Astrocyte of the spinal cord (primary cell): ENCODE data around the gene S100A7A.
"Not testable (repeated sequence)": the region's sequence is repeated elsewhere in the genome, so short reads cannot be mapped to it uniquely, and the experiment has no call there.

Experiments
- DNase-seq: peaks from one replicate; pipeline ENCODE4 v3.0.0; 2011; ENCODE audit warnings: low read depth, low spot score
- H3K4me3 ChIP-seq: 2 replicates; pipeline ENCODE4 v1.5.1; 2011; ENCODE audit warnings: low read depth, mild to moderate bottlenecking, low read length, moderate library complexity
- in situ Hi-C: cut with HindIII; loops from 2 replicates; pipeline ENCODE4 v1.10.0; 2017; ENCODE audit warnings: low sequenced_read_pairs
- TF ChIP-seq, protein P1 (sequence below): IDR thresholded peaks from 2 replicates; pipeline ENCODE4 v1.5.1; 2012; ENCODE audit warnings: low read depth, mild to moderate bottlenecking, low read length, inconsistent platforms

The S100A7A gene

DNA sequence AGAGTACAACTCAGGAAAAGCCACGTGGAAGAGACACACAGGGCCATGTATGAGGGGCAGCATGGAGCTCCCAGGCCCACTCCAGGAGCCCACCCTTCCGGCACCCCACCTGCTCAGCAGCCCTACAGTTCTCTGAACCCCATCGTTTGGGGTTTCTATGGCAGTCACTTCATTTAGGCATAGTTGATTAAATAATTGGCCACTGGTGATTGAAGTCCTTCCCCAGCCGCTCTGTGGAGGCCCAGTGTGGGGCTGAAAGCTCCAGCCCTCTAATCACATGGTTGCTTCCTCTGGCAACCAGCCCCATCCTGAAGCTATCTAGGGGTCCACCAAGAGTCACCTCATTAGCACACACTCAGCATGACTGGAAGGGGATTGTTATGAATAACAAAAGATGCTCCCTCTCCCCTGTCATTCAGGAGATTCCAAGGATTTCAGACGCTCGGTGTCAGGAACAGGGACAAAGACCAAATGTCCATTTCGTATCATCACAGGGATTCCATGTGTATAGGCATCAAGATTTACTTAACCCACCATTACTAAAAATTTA lies 12.2 kb upstream of the S100A7A start:
- no peak for DNase-seq
- H3K4me3 ChIP-seq, result no peak overlapping the region
- TF ChIP-seq, protein P1, sequence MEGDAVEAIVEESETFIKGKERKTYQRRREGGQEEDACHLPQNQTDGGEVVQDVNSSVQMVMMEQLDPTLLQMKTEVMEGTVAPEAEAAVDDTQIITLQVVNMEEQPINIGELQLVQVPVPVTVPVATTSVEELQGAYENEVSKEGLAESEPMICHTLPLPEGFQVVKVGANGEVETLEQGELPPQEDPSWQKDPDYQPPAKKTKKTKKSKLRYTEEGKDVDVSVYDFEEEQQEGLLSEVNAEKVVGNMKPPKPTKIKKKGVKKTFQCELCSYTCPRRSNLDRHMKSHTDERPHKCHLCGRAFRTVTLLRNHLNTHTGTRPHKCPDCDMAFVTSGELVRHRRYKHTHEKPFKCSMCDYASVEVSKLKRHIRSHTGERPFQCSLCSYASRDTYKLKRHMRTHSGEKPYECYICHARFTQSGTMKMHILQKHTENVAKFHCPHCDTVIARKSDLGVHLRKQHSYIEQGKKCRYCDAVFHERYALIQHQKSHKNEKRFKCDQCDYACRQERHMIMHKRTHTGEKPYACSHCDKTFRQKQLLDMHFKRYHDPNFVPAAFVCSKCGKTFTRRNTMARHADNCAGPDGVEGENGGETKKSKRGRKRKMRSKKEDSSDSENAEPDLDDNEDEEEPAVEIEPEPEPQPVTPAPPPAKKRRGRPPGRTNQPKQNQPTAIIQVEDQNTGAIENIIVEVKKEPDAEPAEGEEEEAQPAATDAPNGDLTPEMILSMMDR, result no peak
- in situ Hi-C loops, result no loop called here

GRCh38 chr1:153404768-153405167 lies 11.6 kb upstream of the S100A7A start:
- H3K4me3 ChIP-seq, result no peak overlapping the region
- in situ Hi-C loops, result no loop called here
- TF ChIP-seq, protein P1, result peak; percentile 26
- DNase-seq, result no peak

GRCh38 chr1:153405825-153406599 lies 10.3 kb upstream of the S100A7A start:
- H3K4me3 ChIP-seq, in situ Hi-C loops, DNase-seq: not testable (repeated sequence)

- H3K4me3 ChIP-seq, result not testable (repeated sequence)
Observed at GRCh38 chr1:153407274-153407673, 9.0 kb upstream of the S100A7A start.

GRCh38 chr1:153413961-153414360 lies 2.4 kb upstream of the S100A7A start:
- H3K4me3 ChIP-seq, in situ Hi-C loops, DNase-seq: not testable (repeated sequence)

More at GRCh38 chr1:153407274-153407673, 9.0 kb upstream of the S100A7A start:
- in situ Hi-C loops, DNase-seq: not testable (repeated sequence)

DNA sequence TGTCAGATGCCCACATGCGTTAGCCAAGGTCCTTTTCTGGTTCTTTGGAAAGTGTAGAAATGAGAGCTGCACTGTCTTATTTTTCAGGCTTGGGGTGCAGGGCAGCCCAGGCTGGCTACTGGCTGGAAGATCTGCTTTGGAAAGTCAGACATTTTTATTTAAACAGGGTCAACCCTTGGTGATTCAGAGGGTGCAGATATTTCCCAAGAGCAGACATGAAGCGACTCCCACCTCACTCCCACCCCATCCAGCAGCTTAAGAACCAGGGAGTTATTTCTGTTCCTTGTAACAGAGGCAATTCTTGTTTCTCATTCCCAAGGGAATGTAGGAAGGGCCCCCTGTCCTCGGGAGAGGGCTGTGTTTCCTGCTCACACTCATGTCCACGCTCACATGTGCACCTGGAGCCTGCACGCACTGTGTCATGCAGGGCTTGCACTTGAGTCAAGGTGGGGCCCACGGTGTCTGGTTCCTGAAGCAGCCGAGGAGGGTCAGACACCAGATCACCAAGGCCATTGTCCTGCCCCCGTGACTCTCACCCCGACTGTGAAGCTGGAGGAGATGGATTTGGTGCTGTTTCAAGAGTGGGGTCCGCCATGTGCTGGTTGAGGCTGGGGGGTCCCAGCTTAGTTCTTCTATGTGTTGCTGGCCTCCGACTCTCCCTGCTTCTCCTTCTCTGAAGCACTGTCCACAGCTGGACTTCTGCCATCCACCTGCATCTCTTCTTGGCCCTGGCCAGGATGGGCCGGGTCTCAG lies 992 bp downstream of the S100A7A start:
- TF ChIP-seq, protein P1, result no peak
- in situ Hi-C loops, result no loop called here
- no peak for DNase-seq
- H3K4me3 ChIP-seq, result no peak overlapping the region

- in situ Hi-C loops, DNase-seq, H3K4me3 ChIP-seq: not testable (repeated sequence)
Observed at GRCh38 chr1:153418758-153419435, 2.6 kb downstream of the S100A7A start.

- in situ Hi-C loops, result not testable (repeated sequence)
Observed at GRCh38 chr1:153419436-153419793, 3.1 kb downstream of the S100A7A start.

DNA sequence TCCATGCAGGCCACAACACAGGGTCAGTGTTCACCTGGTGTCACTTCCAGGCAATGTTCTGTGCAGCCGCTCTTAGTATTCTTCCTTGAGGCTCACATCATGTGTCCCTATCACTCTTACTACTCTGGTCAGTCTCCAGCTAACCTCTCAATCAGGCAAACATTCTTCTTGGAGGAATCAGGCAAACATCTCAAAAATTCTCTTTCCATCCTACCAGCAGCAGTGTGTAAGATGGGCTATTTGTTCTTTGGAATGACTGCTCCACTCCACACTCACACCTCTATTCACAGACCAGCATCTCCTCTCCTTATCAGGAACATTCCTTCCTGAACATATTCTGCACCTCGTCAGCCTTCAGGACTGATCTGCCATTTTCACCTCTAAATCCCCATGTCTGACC lies 4.0 kb downstream of the S100A7A start:
- TF ChIP-seq, protein P1, result no peak
- no peak overlapping the region for H3K4me3 ChIP-seq
- in situ Hi-C loops, result no loop called here
- DNase-seq, result no peak

More at GRCh38 chr1:153419436-153419793, 3.1 kb downstream of the S100A7A start:
- not testable (repeated sequence) for H3K4me3 ChIP-seq, DNase-seq
